Kidney (tissue), 14 donors: ENCODE results near the gene SELENOI. TPM values are rescaled to one million over a fixed set of nuclear protein-coding genes. Genes with fewer than 3 reads are reported as not detected.
A peak's percentile ranks its signal among the peaks of the same experiment; 100 is the strongest.
"Not testable (repeated sequence)": the region's sequence is repeated elsewhere in the genome, so short reads cannot be mapped to it uniquely, and the experiment has no call there.

Experiments
- DNase-seq, 5 donors: peaks; one replicate each; pipeline ENCODE4 v3.0.0-alpha.2; 2013 to 2020
- FAIRE-seq: peaks from 2 replicates; lab custom pipeline; 2012; peaks lifted over from hg19 to GRCh38; lab: Jason Lieb, UNC
- H3K27ac ChIP-seq, 2 donors: one replicate each; pipeline ENCODE4 v1.7.0; 2013; ENCODE audit warnings: low read depth in 2 of 2, low read length in 2 of 2, inconsistent platforms in 1 of 2
- H3K27me3 ChIP-seq: one replicate; pipeline ENCODE4 v1.7.1; 2013; ENCODE audit warnings: low read length, inconsistent platforms; ENCODE audit not compliant: control insufficient read depth, insufficient read depth
- H3K36me3 ChIP-seq, 3 donors: one replicate each; pipeline versions ENCODE4 v1.7.0 to v1.7.1; 2013; ENCODE audit warnings: low read length in 3 of 3, control low read depth in 1 of 3, inconsistent platforms in 1 of 3; ENCODE audit not compliant: insufficient read depth in 3 of 3, control insufficient read depth in 2 of 3
- H3K4me1 ChIP-seq, 3 donors: one replicate each; pipeline versions ENCODE4 v1.7.0 to v1.7.1; 2013; ENCODE audit warnings: low read length in 3 of 3, inconsistent platforms in 1 of 3, low read depth in 1 of 3; ENCODE audit not compliant: control insufficient read depth in 2 of 3, insufficient read depth in 2 of 3
- H3K4me3 ChIP-seq, 3 donors: one replicate each; pipeline versions ENCODE4 v1.7.0 to v1.8.1; 2013; ENCODE audit warnings: low read length in 3 of 3, control low read depth in 1 of 3, inconsistent platforms in 1 of 3
- H3K9ac ChIP-seq, 3 donors: one replicate each; pipeline versions ENCODE4 v1.7.0 to v1.7.1; 2013; ENCODE audit warnings: low read length in 3 of 3, control low read depth in 1 of 3, inconsistent platforms in 1 of 3
- H3K9me3 ChIP-seq, 3 donors: one replicate each; pipeline versions ENCODE4 v1.7.0 to v1.7.1; 2013; ENCODE audit warnings: low read length in 3 of 3, control low read depth in 1 of 3, inconsistent platforms in 1 of 3; ENCODE audit not compliant: control insufficient read depth in 2 of 3, insufficient read depth in 1 of 3
- intact Hi-C: fragments of 100-400 bp; cut with DNase I; formaldehyde crosslinking; loops from one replicate; pipeline ENCODE4 v1.11.1; 2022
- polyA plus RNA-seq: library from polyadenylated mRNA; stranded (reverse); fragments of 350-450 nt; fragmentation: Illumina TruSeq; extraction: RNeasy Lipid Tissue Mini Kit (QIAGEN cat#74804); gene quantifications from one replicate; pipeline ENCODE4 v1.2.3, GENCODE V29; 2014; ENCODE audit warnings: low read depth, low replicate concordance; ENCODE audit not compliant: insufficient read depth
- total RNA-seq: library from RNA; stranded (reverse); fragmentation: NEBNext Ultra II Directional; extraction: Animal tissue kit (Norgen Biotek cat#: 25700); gene quantifications from one replicate; pipeline ENCODE4 v1.2.1, GENCODE V29; 2021
- TF ChIP-seq, protein P1 (sequence below): IDR thresholded peaks from 3 replicates; pipeline ENCODE4 v1.5.1; 2012; ENCODE audit warnings: mild to moderate bottlenecking, moderate library complexity, borderline replicate concordance; ENCODE audit not compliant: insufficient read depth; ENCODE audit errors: extremely low read depth
- donor health status: control.
- donor health status: control.
- donor health status: control.
- donor health status: control.
- donor health status: control.
- donor health status: DM: yes; HTN: yes; CAD: no.
- donor health status: Normal renal cell carcinoma (clear cell type).

SELENOI gene
- total and polyA plus RNA-seq, 2 donors from 2014 or later = 5.3 to 23.7 TPM

DNA sequence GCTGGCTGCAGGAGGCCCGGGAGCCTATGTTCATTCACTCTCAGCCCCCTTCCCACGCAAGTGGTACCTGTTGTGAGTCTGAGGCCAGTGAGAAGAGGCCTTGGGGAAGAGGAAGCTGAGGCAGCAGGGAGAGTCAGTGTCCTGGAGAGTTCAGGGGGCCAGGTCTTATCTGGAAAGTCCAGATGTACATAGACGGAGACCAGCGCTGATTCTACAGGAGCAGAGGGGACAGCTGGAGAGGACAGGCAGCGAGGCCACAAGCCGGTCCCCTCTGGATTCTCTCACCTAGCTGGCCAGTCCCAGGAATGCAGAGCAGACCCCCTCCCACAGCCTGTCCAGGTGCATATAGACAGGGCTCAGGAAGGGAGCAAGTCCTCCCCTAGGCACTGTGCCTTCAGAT lies 29.1 kb upstream of the SELENOI start:
- peak overlapping the region in 1 of 3 donors; percentile 7 for H3K9ac ChIP-seq
- intact Hi-C loops = no loop called here
- no peak for FAIRE-seq
- TF ChIP-seq, protein P1, sequence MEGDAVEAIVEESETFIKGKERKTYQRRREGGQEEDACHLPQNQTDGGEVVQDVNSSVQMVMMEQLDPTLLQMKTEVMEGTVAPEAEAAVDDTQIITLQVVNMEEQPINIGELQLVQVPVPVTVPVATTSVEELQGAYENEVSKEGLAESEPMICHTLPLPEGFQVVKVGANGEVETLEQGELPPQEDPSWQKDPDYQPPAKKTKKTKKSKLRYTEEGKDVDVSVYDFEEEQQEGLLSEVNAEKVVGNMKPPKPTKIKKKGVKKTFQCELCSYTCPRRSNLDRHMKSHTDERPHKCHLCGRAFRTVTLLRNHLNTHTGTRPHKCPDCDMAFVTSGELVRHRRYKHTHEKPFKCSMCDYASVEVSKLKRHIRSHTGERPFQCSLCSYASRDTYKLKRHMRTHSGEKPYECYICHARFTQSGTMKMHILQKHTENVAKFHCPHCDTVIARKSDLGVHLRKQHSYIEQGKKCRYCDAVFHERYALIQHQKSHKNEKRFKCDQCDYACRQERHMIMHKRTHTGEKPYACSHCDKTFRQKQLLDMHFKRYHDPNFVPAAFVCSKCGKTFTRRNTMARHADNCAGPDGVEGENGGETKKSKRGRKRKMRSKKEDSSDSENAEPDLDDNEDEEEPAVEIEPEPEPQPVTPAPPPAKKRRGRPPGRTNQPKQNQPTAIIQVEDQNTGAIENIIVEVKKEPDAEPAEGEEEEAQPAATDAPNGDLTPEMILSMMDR = no peak
- no peak overlapping the region for H3K4me3 ChIP-seq
- H3K27me3 ChIP-seq = no peaks in the 10 kb centered on the region
- no peaks in the 10 kb centered on the region for H3K36me3 ChIP-seq
- H3K4me1 ChIP-seq = peaks cover 0 to 3% (median 0%) of the 10 kb centered on the region in 3 donors
- H3K9me3 ChIP-seq = no peaks in the 10 kb centered on the region
- no peak overlapping the region for H3K27ac ChIP-seq
- DNase-seq = no peak

GRCh38 chr2:26317377-26318105 lies 28.4 kb upstream of the SELENOI start:
- TF ChIP-seq, protein P1 = no peak
- DNase-seq = peak in 2 of 5 donors; percentile 9 to 46
- no peak for FAIRE-seq
- Histone ChIP-seq H3K27me3 (no peaks in the 10 kb centered on the region), H3K4me3 (no peak overlapping the region), H3K9me3 (no peaks in the 10 kb centered on the region), H3K9ac (no peak overlapping the region), H3K27ac (peak overlapping the region in 1 of 2 donors; percentile 22), H3K36me3 (no peaks in the 10 kb centered on the region), H3K4me1 (peaks cover 0 to 3% (median 0%) of the 10 kb centered on the region in 3 donors)
- intact Hi-C loops = no loop called here

DNA sequence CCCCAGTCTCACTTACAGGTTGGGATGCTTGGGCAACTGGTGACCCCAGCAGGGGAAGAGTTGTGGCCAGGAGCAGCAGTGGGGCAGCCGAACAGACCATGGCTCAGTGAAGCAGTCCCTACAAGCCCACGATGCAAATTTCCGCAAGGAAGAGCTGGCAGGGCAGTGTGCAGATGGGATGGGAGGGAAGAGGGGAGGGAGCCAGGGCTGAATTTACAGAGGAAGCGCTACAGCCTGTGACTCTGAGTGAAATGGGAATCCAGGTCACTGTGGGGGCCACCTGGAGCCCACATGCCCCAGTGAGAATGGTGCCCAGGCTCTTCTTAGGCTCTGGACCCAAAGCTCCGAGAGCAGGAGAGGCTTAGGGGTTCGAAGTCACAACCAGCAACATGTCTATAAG lies 27.0 kb upstream of the SELENOI start:
- intact Hi-C loops = no loop called here
- H3K9me3 ChIP-seq = no peaks in the 10 kb centered on the region
- peaks cover 0 to 3% (median 0%) of the 10 kb centered on the region in 3 donors for H3K4me1 ChIP-seq
- H3K4me3 ChIP-seq = no peak overlapping the region
- no peak for FAIRE-seq
- no peak overlapping the region for H3K9ac ChIP-seq
- peak in 2 of 5 donors; percentile 24 to 31 for DNase-seq
- TF ChIP-seq, protein P1 = no peak
- H3K27ac ChIP-seq = no peak overlapping the region
- H3K36me3 ChIP-seq = no peaks in the 10 kb centered on the region
- no peaks in the 10 kb centered on the region for H3K27me3 ChIP-seq

DNA sequence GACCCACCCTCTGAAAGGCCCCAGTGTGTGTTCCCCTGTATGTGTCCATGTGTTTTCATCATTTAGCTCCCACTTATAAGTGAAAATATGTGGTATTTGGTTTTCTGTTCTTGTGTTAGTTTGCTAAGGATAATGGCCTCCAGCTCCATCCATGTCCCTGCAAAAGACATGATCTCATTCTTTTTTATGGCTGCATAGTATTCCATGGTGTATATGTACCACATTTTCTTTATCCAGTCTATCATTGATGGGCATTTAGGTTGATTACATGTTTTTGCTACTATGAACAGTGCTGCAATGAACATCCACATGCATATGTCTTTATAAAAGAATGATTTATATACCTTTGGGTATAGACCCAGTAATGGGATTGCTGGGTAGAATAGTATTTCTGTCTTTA lies 21.5 kb upstream of the SELENOI start:
- H3K9me3 ChIP-seq, DNase-seq, H3K4me3 ChIP-seq, H3K36me3 ChIP-seq, H3K27ac ChIP-seq, FAIRE-seq, H3K4me1 ChIP-seq, intact Hi-C loops, H3K27me3 ChIP-seq, H3K9ac ChIP-seq: not testable (repeated sequence)
